Measurements from ENCODE around the gene TARDBP.
"Not testable (repeated sequence)": the region's sequence is repeated elsewhere in the genome, so short reads cannot be mapped to it uniquely, and the experiment has no call there.

Gene TARDBP

GRCh38 chr1:11042065-11042464 lies 29.6 kb downstream of the TARDBP start:
- no peak for DNase-seq (ENCODE audit: low read depth in 2 of 3, low spot score in 1 of 3)

- no peak for DNase-seq (ENCODE audit: low read depth in 2 of 3, low spot score in 1 of 3)
Observed at GRCh38 chr1:11042995-11043874, 30.8 kb downstream of the TARDBP start.

DNA sequence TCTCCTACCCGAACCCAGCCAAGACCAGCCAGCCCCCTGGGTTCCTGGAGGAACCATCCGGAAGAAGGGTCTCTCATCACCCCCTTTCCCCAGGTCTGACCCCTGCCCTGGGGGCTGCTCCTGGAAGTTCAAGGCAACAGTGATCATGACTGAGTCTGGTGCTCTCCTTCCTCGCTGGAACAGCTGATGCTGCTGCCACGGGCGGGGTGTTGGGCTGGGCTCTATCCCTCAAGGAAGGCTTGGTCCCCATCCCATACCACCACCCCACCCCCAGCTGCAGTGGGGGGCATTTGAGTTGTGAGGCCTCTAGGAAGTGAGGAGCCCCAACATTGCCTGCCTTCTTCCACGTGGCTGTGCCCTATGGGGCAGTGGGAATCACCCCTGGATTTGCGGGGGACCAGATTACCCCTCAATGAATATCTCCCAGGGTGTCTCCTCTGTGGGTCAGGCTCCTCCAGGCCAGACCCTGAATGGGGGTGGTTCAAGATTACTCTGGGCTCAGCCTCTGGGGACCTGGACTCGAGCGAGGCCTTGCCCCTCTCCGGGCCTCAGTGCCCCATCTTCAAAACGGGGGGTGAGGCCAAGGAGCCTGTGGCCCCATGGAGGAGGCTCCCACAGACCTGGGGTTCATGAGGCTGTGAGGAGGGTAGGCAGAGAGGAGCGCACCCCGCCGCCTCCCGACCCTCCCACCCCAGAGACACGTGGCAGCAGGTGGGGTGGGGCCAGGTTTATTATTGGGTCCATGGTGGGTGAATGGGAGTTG lies 31.8 kb downstream of the TARDBP start:
- DNase-seq (ENCODE audit: low read depth in 2 of 3, low spot score in 1 of 3), result no peak

DNA sequence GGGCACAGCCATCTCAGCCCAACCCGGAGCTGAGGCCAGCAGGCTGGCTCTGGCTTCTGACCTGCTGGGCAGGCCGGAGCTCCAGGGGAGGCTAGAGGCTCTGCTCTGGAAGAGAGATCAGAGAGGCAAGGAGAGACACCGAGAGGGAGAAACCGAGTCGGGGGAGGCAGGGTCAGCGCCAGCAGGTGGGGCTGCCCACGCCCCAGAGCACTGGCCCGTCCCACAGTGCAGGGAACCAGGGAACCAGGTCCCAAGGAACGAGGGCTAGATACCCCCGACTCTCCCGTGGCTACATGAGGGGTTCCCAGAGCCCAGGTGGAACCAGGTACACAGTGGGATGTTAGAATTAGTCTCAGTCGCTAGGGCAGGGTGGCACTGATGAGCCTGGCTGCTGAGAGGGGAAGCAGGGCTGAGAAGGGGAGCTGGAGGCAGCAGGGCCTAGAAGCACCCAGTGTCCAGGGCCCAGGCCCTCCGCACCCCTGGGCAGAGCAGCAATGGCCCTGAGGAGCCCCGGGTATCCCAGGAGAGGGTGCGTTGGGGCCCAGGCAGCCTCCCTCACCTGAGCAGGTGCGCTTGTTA lies 32.5 kb downstream of the TARDBP start:
- DNase-seq (ENCODE audit: low read depth in 2 of 3, low spot score in 1 of 3), result no peak

DNA sequence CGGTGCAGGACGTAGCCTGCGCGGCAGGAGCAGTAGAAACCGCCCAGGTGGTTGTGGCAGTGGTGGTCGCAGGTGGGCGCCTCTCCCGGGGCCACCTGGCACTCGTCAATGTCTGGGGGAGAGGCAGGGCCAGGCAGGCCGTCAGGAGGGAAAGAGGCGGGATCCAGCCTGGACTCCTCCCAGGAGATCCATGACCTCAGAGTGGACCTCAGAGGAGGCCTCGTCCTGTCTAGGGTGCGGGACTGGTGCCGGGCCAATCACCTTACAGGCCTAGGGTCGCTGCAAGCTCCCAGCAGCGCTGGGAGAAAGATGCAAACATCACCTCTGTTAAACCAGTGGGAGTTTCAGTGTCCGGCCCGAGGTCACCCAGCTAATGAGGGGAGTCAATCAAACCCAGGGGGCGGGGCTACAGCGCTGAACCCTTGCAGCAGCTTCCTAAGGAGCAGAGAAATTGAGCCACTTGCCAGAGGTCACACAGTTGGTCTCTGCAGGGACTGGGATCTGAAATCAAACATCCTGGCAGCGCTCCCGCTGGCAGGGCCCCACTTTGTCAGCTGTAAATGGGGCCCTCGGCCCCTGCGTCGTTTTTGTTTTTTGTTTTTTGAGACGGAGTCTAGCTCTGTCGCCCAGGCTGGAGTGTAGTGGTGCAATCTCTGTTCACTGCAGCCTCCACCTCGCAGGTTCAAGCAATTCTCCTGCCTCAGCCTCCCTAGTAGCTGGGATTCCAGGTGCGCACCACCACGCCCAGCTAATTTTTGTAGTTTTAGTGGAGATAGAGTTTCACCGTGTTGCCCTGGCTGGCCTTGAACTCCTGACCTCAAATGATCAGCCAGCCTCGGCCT lies 33.2 kb downstream of the TARDBP start:
- DNase-seq (ENCODE audit: low read depth in 2 of 3, low spot score in 1 of 3), result no peak

- no peak for DNase-seq (ENCODE audit: low read depth in 2 of 3, low spot score in 1 of 3)
Observed at GRCh38 chr1:11046270-11046566, 33.8 kb downstream of the TARDBP start.

DNA sequence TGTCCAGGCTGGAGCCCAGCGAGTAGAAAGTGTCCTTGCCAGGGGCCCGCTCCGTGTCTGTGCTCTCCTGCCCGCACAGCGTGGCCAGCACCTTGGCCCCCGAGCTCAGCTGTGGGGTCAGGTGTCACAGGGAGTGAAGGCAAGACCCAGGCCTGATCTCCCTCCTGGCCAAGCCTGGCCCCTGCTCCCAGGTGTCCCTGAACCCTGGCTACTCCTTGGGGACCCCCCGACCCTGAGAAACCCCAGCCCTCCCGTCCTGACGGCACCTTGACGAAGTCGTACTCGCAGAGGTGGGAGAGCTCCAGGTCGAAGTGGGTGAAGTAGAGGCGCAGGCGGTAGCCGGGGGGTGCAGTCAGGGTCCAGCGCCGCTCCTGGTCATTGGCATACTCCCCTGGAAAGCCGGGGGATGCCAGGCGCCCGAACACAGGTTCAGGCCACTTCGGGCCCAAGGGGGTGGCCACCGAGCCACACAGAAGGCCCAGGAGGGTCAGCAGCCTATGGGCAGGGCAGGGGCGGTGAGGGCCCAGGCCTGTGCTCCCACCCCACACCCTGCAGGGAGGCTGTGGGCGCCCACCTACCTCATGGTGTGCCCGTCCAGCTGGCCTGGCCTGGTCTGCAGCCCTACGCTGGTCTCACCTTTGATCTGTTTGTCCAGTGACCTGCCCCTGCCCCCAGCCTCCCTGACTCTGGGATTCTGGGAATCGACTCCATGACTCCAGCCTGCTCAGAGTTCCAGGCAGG lies 34.3 kb downstream of the TARDBP start, which contains the start of gene MASP2:
Gene MASP2 (minus strand): TSS at position 615 of the 741 bp plus-strand sequence. CDS start 32 bp downstream, at position 583.
- DNase-seq (ENCODE audit: low read depth in 2 of 3, low spot score in 1 of 3), result no peak

DNA sequence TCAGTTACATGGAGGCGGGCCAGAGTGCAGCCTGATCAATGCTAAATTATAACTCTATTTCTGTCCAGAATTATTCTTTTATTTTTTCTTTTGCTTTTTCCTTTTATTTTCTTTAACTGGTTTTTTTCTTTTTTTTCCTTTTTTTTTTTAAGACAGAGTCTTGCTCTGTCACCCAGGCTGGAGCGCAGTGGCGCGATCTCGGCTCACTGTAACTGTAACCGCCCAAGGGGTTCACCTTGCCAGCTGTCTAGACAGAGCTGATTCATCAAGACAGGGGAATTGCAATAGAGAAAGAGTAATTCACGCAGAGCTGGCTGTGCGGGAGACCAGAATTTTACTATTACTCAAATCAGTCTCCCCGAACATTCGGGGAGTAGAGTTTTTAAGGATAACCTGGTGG lies 38.7 kb downstream of the TARDBP start:
- DNase-seq (ENCODE audit: low read depth in 2 of 3, low spot score in 1 of 3), result not testable (repeated sequence)

DNA sequence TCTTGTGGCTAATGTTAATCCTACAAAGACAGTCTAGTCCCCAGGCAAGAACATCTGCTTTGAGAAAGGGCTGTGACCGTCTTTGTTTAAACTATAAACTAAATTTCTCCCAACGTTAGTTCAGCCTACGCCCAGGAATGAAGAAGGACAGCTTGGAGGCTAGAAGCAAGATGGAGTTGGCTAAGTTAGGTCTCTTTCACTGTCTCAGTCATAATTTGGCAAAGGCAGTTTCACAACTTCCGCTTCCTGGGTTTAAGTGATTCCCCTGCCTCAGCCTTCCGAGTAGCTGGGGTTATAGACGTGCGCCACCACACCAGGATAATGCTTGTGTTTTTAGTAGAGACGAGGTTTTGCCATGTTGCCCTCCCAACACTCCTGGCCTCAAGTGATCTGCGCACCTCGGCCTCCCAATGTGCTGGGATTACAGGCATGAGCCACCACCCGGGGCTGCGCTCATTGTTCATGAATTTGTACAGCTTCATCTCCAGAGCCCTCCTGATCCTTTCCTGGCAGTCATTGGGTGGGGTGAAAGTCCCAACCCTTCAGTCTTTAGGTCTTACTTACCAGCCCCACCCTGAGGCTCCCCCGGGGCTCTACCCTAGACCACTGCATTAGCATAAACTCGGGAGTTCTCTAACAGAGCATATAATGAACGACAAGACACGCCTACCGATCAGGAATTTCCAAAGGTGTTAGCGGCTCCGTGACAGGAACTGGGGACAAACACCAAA lies 39.5 kb downstream of the TARDBP start:
- DNase-seq (ENCODE audit: low read depth in 2 of 3, low spot score in 1 of 3), result no peak

- DNase-seq (ENCODE audit: low read depth in 2 of 3, low spot score in 1 of 3), result no peak
Observed at GRCh38 chr1:11052839-11053757, 40.6 kb downstream of the TARDBP start.

DNA sequence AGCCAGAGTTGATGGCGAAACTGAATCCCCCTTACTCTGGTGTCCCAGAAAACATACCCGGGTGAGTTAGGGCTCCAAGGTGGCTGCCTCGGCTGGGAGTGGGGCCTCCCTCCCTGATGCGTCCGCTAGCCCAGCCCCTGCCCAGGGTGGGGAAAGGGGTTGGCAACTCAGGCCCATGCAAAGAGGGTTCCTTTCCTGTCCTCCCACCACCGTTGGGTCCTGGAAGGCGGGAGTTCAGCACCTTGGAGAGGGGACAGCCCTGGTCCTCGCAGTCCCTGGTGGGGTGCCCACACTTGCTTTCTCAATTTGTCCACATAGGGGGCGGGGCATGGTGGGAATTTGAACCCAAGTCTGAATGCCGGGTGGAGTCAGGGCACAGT lies 41.3 kb downstream of the TARDBP start:
- DNase-seq (ENCODE audit: low read depth in 2 of 3, low spot score in 1 of 3), result no peak

DNA sequence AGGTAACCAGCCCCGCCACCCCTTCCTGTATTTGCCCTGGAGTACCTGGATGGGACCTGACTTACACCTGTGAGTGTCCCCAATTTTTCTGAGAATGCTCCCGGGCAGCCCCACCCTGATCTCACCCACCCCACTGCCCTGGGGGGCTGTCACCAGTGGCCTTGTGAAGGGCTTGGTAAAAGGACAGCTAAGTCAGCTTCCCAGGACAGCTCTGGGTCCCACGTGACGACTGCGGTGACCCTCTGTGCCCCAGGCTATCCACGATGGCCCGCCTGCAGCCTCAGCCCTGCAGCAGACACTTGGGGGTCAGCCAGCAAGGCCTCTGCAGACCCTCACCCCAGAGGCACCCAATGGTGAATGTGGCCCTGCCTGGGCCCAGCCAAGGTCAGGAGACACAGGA lies 41.7 kb downstream of the TARDBP start:
- no peak for DNase-seq (ENCODE audit: low read depth in 2 of 3, low spot score in 1 of 3)

DNA sequence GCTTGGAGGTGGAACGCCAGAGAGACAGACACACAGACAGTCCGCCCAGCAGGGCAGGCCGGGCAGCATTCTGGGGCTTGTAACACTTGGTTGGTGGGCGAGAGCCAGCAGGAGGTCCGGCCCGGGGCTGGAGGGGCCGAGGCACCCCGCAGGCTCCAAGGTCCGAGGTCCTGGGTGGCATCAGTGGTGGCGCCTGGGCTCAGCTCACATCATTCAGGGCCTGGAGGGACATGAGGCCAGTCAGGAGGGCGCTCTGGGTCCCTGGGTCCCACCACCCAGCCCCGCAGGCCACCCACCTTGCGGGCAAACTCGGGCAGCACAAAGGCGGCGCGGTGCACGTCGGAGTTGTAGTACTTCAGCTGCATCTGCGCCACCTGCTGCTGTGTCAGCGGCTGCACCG lies 42.2 kb downstream of the TARDBP start:
- no peak for DNase-seq (ENCODE audit: low read depth in 2 of 3, low spot score in 1 of 3)

- DNase-seq (ENCODE audit: low read depth in 2 of 3, low spot score in 1 of 3), result no peak
Observed at GRCh38 chr1:11055676-11056075, 43.2 kb downstream of the TARDBP start.

GRCh38 chr1:11056504-11056903 lies 44.0 kb downstream of the TARDBP start:
- no peak for DNase-seq (ENCODE audit: low read depth in 2 of 3, low spot score in 1 of 3)

DNA sequence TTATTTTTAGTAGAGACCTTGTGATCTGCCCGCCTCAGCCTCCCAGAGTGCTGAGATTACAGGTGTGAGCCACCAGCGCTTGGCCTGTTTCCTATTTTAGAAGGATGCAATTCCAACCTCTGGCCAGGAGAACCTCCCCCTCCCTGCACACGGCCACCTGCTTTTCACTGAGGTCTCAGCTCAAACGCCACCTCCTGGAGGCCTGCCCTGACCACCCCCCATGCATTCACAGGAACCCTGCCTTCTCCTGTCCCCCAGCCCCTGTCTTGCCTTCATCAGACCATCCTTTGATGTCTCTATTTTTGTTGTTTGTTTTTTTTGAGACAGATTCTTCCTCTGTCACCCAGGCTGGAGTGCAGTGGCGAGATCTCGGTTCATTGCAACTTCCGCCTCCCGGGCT lies 45.0 kb downstream of the TARDBP start:
- no peak for DNase-seq (ENCODE audit: low read depth in 2 of 3, low spot score in 1 of 3)

DNA sequence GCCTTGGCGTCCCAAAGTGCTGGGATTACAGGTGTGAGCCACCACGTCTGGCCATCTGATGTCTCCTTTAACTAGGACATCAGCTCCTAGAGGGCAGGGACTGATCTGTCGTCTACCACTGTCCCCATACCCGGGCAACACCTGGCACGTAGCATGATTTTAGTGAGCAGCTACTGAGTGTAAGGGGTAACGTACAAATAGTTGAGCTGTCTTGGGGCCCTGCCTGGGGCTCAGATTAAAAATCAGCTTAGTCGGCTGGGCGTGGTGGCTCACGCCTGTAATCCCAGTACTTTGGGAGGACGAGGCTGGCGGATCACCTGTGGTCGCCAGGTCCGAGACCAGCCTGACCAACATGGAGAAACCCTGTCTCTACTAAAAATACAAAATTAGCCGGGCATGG lies 45.6 kb downstream of the TARDBP start:
- DNase-seq (ENCODE audit: low read depth in 2 of 3, low spot score in 1 of 3), result no peak

GRCh38 chr1:11058595-11059154 lies 46.2 kb downstream of the TARDBP start:
- no peak for DNase-seq (ENCODE audit: low read depth in 2 of 3, low spot score in 1 of 3)

Measured in stimulated activated CD4-positive, alpha-beta T cell treated with anti-CD3 and anti-CD28 coated beads, Interleukin-12 subunit alpha, Interleukin-12 subunit beta, amount 100 ng/mL, for 48 hours (primary cell).